Cerebellar nuclear complex (tissue), 1 donor: ENCODE measurements around the gene BABAM2.
"Not testable (repeated sequence)": the region's sequence is repeated elsewhere in the genome, so short reads cannot be mapped to it uniquely, and the experiment has no call there.

ENCODE experiments used
- DNase-seq, 2 experiments: peaks; one replicate each; lab custom pipeline; 2025; lab: John Stamatoyannopoulos, UW

Gene BABAM2

GRCh38 chr2:28251337-28251736, 360.8 kb downstream of the BABAM2 start:
- no peak for DNase-seq

- no peak for DNase-seq
These were observed 361.8 kb downstream of the BABAM2 start for GRCh38 chr2:28252311-28252710.

DNA sequence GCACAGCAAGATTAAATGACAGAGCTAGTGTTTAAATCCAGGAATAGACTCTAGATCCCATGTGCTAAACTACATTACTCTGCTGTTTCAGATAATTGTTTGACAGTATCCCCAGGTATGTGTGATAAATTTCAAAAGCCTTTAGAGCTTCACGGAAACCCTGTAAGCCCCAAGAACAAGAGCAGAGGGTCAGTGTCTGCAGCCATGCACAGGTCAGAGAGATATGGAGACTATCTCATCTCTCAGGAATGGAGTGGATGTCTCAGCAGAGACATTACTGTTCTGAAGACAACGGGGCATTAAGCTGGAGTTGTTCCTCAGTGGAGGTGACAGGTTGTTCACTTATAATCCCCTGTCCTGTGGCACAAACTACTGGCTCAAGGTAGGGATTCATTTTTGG, 363.0 kb downstream of the BABAM2 start:
- DNase-seq = no peak

GRCh38 chr2:28255231-28255630, 364.7 kb downstream of the BABAM2 start:
- DNase-seq = not testable (repeated sequence)

- no peak for DNase-seq
These were observed 366.7 kb downstream of the BABAM2 start for GRCh38 chr2:28257182-28257581.

GRCh38 chr2:28259226-28259625, 368.7 kb downstream of the BABAM2 start:
- not testable (repeated sequence) for DNase-seq

DNA sequence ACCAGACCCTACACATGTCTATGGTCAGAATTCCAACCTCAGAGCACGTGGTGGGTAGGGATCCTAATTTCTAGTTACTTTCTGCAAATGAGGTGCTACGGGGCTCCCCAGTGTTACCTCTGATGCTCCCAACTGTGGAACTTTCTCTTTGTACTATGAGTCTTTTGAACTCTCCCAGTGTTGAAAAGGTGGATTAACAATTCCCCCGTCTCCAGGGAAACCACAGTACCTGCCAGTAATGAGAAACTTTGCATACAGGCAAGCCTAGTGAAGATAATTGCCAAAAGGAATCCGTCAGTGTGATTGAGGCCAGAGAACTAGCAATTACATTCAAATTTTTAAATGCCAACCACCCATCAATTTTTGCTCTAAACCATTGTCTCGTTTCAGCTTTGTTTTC, 373.2 kb downstream of the BABAM2 start:
- DNase-seq = no peak

DNA sequence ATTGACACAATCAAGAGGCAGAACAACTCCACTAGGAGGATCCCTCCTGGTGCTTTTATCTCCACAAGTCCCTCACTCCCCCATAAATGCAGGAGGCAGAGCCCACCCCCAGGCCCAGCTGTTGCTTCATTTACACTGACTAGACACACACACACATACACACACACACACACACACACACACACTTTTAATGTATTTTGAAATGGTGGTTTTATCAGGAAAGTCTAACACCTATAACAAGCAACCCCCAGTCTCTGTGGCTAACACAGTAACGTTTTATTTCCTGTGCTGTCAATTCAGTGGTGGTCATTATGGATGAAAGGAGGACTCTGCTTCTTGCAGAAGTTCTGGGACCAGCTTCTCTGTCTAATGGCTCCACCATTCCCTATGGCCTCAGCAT, 376.8 kb downstream of the BABAM2 start:
- no peak for DNase-seq

DNA sequence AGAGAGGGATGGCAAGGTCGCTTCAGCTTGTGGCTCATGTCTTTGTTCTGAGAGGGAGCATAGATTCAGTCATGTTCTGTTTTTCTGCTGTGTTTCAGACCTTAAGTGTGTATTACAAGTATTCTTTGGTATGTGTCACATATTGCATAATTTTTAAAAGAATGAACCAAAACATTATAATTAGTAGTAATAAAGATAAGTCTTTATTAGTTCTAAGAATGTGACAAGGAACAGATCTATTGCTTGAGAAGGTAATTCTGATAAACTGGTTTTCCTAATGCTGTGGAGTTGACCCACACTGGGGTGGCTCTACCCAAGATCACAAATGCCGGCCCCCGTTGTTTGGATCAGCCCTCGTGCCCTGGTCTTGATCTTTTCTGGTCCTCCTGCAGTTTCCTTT, 377.9 kb downstream of the BABAM2 start:
- DNase-seq = no peak

- no peak for DNase-seq
These were observed 378.7 kb downstream of the BABAM2 start for GRCh38 chr2:28269019-28269784.

GRCh38 chr2:28270456-28271152, 380.1 kb downstream of the BABAM2 start:
- no peak for DNase-seq

DNA sequence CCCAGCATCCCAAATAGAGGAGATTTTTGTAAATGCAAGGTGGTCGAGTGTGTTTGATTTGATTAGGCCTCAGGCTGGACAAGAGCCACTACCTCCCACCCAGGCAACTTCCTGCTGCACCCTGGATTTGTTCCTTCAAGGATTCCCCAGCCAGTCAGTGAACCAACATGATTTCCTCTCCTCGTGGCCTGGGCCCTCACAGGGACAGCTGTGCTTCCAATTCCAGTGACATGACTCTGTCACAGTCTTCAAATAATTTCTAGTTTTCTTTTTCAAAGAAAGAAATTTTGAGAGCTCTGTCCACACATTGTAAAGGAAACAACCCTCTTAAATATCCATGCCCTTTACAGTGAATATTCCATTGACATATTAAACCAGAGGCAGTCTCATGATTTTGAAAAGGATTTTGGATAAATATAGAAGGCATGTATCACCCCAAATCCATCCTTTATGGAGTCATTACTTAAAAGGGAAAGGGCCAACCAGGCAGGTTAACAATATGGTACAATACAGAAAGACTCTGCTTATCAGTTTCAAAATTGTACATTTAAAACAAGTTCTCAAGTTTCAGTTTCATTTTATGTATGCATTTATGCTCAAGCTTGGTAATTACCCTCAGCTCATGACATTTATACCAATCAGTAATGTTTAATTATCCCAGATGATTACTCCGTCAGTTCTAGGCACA, 380.8 kb downstream of the BABAM2 start:
- DNase-seq = no peak

GRCh38 chr2:28271919-28272250, 381.4 kb downstream of the BABAM2 start:
- DNase-seq = no peak

- DNase-seq = no peak
These were observed 383.2 kb downstream of the BABAM2 start for GRCh38 chr2:28273751-28274150.

- DNase-seq = no peak
These were observed 384.6 kb downstream of the BABAM2 start for GRCh38 chr2:28274911-28275685.

GRCh38 chr2:28276076-28276618, 385.6 kb downstream of the BABAM2 start:
- DNase-seq = no peak

DNA sequence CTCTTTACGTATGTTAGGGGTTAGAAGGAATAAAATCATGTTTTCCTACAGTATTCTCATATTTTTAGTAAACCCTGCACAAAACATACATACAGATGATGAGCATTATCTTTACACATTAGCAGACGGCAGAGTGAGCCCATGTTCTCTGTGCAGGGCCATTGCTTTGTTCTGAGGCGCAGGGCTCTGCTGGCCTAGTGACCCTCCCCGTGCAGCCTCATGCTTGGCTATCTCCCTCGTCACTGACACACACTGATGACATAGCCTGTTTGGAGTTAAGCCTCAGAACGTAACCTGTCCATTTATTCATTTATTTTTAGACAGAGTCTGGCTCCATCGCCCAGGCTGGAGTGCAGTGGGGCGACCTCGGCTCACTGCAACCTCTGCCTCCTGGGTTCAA, 386.3 kb downstream of the BABAM2 start:
- DNase-seq = no peak

- DNase-seq = no peak
These were observed 386.9 kb downstream of the BABAM2 start for GRCh38 chr2:28277466-28277865.

DNA sequence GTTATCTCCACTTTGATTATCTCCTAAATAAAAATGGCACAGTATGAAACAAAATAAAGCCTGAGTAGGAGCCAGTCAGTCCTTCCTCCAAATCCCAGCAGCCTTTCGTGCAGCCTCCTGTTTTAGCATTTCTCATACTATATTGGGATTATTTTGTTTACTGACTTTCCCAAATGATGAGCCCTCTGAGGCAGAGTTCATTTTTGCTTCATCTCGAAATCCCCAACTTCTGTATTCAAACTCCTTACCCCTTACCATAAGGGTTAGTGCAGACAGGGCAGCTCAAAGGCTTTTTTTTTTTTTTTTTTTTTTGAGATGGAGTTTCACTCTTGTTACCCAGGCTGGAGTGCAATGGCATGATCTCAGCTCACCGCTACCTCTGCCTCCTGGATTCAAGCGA, 388.8 kb downstream of the BABAM2 start:
- DNase-seq = no peak

DNA sequence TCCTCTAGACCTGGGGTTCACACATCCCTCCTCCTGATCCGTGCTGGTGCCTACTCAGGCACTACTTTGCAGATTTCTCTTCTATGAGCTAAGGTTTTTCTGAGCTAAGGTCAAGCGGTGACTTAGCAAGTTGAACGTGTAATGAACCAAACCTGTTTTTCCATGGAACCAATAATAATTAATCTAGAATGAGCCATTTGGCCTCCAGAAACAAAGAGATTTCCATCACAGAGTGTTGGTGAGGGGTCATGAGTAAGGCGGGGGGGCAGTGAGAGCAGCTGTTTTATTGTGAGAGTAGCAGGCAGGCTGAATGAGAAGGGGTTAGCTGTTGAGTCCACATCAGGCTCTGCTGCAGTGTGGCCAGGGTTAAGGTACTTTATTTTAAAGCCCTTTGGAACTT, 390.1 kb downstream of the BABAM2 start:
- no peak for DNase-seq

- DNase-seq = no peak
These were observed 391.2 kb downstream of the BABAM2 start for GRCh38 chr2:28281739-28282138.

DNA sequence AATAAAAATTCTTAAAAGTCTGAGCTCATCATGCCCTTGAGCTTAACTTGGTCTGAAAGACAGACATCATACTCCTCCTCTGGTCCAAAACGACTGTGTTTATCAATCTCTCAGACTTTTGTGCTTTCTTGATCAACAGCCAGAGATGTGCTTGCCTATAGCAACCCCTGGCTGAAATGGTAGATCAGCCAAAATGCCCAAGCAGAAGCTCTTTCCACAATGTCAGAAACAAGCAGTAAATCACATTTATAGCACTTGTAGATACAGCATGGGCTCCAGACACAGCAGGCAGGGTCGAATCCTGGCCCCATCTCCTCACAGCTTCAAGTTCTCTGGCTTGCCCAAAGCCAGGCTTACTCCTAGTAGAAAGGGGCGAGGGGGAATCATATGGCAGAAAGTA, 391.7 kb downstream of the BABAM2 start:
- DNase-seq = no peak
